Mammary epithelial cell (primary cell): Measurements from ENCODE around the gene PLG.

ENCODE experiments used
- CTCF ChIP-seq, 2 donors: IDR thresholded peaks in 1 of 2; conservative IDR thresholded peaks in 1 of 2; 2 replicates each; pipeline ENCODE4 v1.5.1; 2011 to 2012; ENCODE audit warnings: inconsistent platforms in 2 of 2, low read length in 2 of 2, mild to moderate bottlenecking in 2 of 2, control low read depth in 1 of 2, low read depth in 1 of 2; ENCODE audit not compliant: insufficient read depth in 1 of 2; ENCODE audit errors: extremely low read depth in 1 of 2
- EZH2 ChIP-seq: IDR thresholded peaks from 2 replicates; pipeline ENCODE4 v1.6.1; 2012; ENCODE audit warnings: low read length, inconsistent platforms, borderline replicate concordance

GRCh38 chr6:160667639-160668481 is 34.2 kb upstream of the PLG start:
- TF ChIP-seq CTCF (conservative IDR thresholded peaks at IDR 0.05 in 1 of 2, IDR thresholded peaks at IDR 0.05 in 1 of 2; ENCODE audit: extremely low read depth in 1 of 2, insufficient read depth in 1 of 2, low read depth in 1 of 2, low read length in 2 of 2) (peak; percentile 77), EZH2 (no peak)
